GM12891 (cell line): ENCODE measurements around the gene TLK2.

Experiments used
- POLR2A ChIP-seq: IDR thresholded peaks from 2 replicates; pipeline ENCODE4 v1.6.1; 2011; ENCODE audit warnings: low read depth, low read length, control low read depth
- POLR2AphosphoS5 ChIP-seq: IDR thresholded peaks from 2 replicates; pipeline ENCODE4 v1.6.1; 2011; ENCODE audit warnings: low read depth, low read length, control low read depth
- TAF1 ChIP-seq: IDR thresholded peaks from 2 replicates; pipeline ENCODE4 v1.6.1; 2011; ENCODE audit warnings: low read depth, low read length, control low read depth

- no peak for TF ChIP-seq POLR2A
- no peak for TF ChIP-seq POLR2AphosphoS5
- TF ChIP-seq TAF1 = no peak
Observed at GRCh38 chr17:62611292-62611691, 132.7 kb downstream of the TLK2 start.
